SK-N-SH (cell line): ENCODE data around the gene NFIA. TPM values are rescaled to one million over a fixed set of nuclear protein-coding genes. Genes with fewer than 3 reads are reported as not detected.

Source experiments
- CTCF ChIA-PET: fragments of 300-600, 350-600 bp; formaldehyde crosslinking; extraction: SDS; loops from one replicate; lab custom pipeline; 2021; lab: Yijun Ruan, JAX
- POLR2A ChIA-PET: fragments of 350-600 bp; sonication (Branson Sonifier 250); formaldehyde crosslinking; extraction: SDS; loops from one replicate; lab custom pipeline; 2020; ENCODE audit warnings: antibody characterized with exemption, inconsistent platforms; lab: Yijun Ruan, JAX
- DNase-seq: peaks from one replicate; pipeline ENCODE4 v3.0.0; 2012
- H2AFZ ChIP-seq: fragments of 200-600 bp; sonication (generic); 2 replicates; pipeline ENCODE4 v1.8.1; 2016; ENCODE audit warnings: antibody characterized with exemption, mild to moderate bottlenecking, low read depth
- H3F3A ChIP-seq: fragments of 200-600 bp; sonication (generic); replicated peaks from 2 replicates; pipeline ENCODE3; 2016; ENCODE audit warnings: antibody characterized with exemption, mild to moderate bottlenecking; ENCODE audit not compliant: insufficient read depth
- H3K27ac ChIP-seq, 2 experiments: fragments of 200-500 bp in 1 of 2; fragments of 200-600 bp in 1 of 2; sonication (Bioruptor generic) in 1 of 2; sonication (generic), shearing (Covaris generic) in 1 of 2; 2 replicates each; pipeline versions ENCODE4 v1.5.1 to v1.6.1; 2014 to 2016; ENCODE audit warnings: low read depth in 2 of 2, inconsistent platforms in 1 of 2, low read length in 1 of 2, mild to moderate bottlenecking in 1 of 2, mixed read lengths in 1 of 2
- H3K27me3 ChIP-seq: fragments of 200-600 bp; sonication (generic), shearing (Covaris generic); 2 replicates; pipeline ENCODE4 v1.6.1; 2016; ENCODE audit warnings: mixed run types; ENCODE audit not compliant: insufficient read depth
- H3K36me3 ChIP-seq, 2 experiments: fragments of 200-500 bp in 1 of 2; fragments of 200-600 bp in 1 of 2; sonication (Bioruptor generic) in 1 of 2; sonication (generic) in 1 of 2; replicated peaks in 1 of 2; 2 replicates each; pipeline versions ENCODE3 to v1.5.1; 2014 to 2016; ENCODE audit warnings: low read length in 1 of 2, mild to moderate bottlenecking in 1 of 2; ENCODE audit not compliant: insufficient read depth in 2 of 2, control insufficient read depth in 1 of 2
- H3K4me1 ChIP-seq, 2 experiments: fragments of 200-500 bp in 1 of 2; fragments of 200-600 bp in 1 of 2; sonication (Bioruptor generic) in 1 of 2; sonication (generic), shearing (Covaris generic) in 1 of 2; 2 replicates each; pipeline versions ENCODE4 v1.5.1 to v1.6.1; 2014 to 2016; ENCODE audit warnings: low read depth in 1 of 2, low read length in 1 of 2, mixed run types in 1 of 2; ENCODE audit not compliant: insufficient read depth in 2 of 2, control insufficient read depth in 1 of 2
- H3K4me2 ChIP-seq: fragments of 200-600 bp; sonication (generic), shearing (Covaris generic); 2 replicates; pipeline ENCODE4 v1.6.1; 2017; ENCODE audit warnings: mixed run types
- H3K4me3 ChIP-seq, 2 experiments: fragments of 200-500 bp in 1 of 2; fragments of 200-600 bp in 1 of 2; sonication (Bioruptor generic) in 1 of 2; sonication (generic), shearing (Covaris generic) in 1 of 2; 2 replicates each; pipeline versions ENCODE4 v1.5.1 to v1.8.1; 2014 to 2016; ENCODE audit warnings: low read depth in 2 of 2, inconsistent platforms in 1 of 2, low read length in 1 of 2, mild to moderate bottlenecking in 1 of 2, mixed read lengths in 1 of 2, moderate library complexity in 1 of 2
- H3K79me2 ChIP-seq: fragments of 200-600 bp; sonication (generic); 2 replicates; pipeline ENCODE4 v1.8.1; 2017; ENCODE audit warnings: mild to moderate bottlenecking; ENCODE audit not compliant: insufficient read depth
- H3K9ac ChIP-seq: fragments of 200-600 bp; sonication (generic); 2 replicates; pipeline ENCODE4 v1.6.1; 2017; ENCODE audit warnings: mixed run types
- H3K9me2 ChIP-seq: fragments of 200-600 bp; sonication (generic); 2 replicates; pipeline ENCODE4 v1.6.1; 2017; ENCODE audit warnings: mixed run types
- H3K9me3 ChIP-seq: fragments of 200-600 bp; sonication (generic); 2 replicates; pipeline ENCODE4 v1.6.1; 2017; ENCODE audit warnings: mixed run types, mild to moderate bottlenecking, moderate library complexity
- H4K20me1 ChIP-seq: fragments of 200-600 bp; sonication (generic); 2 replicates; pipeline ENCODE4 v1.6.1; 2017; ENCODE audit warnings: mild to moderate bottlenecking, mixed run types; ENCODE audit not compliant: insufficient read depth
- CTCF ChIP-seq: fragments of 200-600 bp; sonication (generic); IDR thresholded peaks from 2 replicates; pipeline ENCODE4 v1.6.1; 2017; ENCODE audit warnings: antibody characterized with exemption, mild to moderate bottlenecking, moderate library complexity
- EP300 ChIP-seq, 2 experiments: IDR thresholded peaks; 2 replicates each; pipeline versions ENCODE4 v1.4.0 to v1.6.1; 2012; ENCODE audit warnings: borderline replicate concordance in 1 of 2, low read depth in 1 of 2, low read length in 1 of 2
- FOSL2 ChIP-seq: IDR thresholded peaks from 2 replicates; pipeline ENCODE4 v1.4.0; 2012; ENCODE audit warnings: low read depth, mild to moderate bottlenecking, moderate library complexity, borderline replicate concordance
- FOXM1 ChIP-seq: IDR thresholded peaks from 2 replicates; pipeline ENCODE4 v1.4.0; 2012; ENCODE audit warnings: low read depth, mild to moderate bottlenecking
- JUND ChIP-seq: IDR thresholded peaks from 2 replicates; pipeline ENCODE4 v1.4.0; 2012
- MEF2A ChIP-seq: IDR thresholded peaks from 2 replicates; pipeline ENCODE4 v1.4.0; 2012; ENCODE audit warnings: low read depth, borderline replicate concordance
- RAD21 ChIP-seq: IDR thresholded peaks from 2 replicates; pipeline ENCODE4 v1.6.1; 2012; ENCODE audit warnings: mild to moderate bottlenecking, low read length
- RFX5 ChIP-seq: IDR thresholded peaks from 2 replicates; pipeline ENCODE4 v1.6.1; 2012; ENCODE audit warnings: mild to moderate bottlenecking, improper control_type of control experiment, low read length
- RXRA ChIP-seq: IDR thresholded peaks from 2 replicates; pipeline ENCODE4 v1.4.0; 2012; ENCODE audit warnings: low read depth, mild to moderate bottlenecking, borderline replicate concordance
- SIN3A ChIP-seq: IDR thresholded peaks from 2 replicates; pipeline ENCODE4 v1.6.1; 2012; ENCODE audit warnings: low read depth, mild to moderate bottlenecking, low read length, moderate library complexity, borderline replicate concordance
- SMC3 ChIP-seq: IDR thresholded peaks from 2 replicates; pipeline ENCODE4 v1.6.1; 2012; ENCODE audit warnings: low read depth, low read length, improper control_type of control experiment
- TEAD4 ChIP-seq: IDR thresholded peaks from 2 replicates; pipeline ENCODE4 v1.4.0; 2012; ENCODE audit warnings: mild to moderate bottlenecking, borderline replicate concordance; ENCODE audit not compliant: insufficient read depth
- USF2 ChIP-seq: fragments of 150-350 bp; IDR thresholded peaks from 2 replicates; pipeline ENCODE4 v1.6.1; 2017; ENCODE audit warnings: antibody characterized with exemption, low read length, low read depth, borderline replicate concordance
- YY1 ChIP-seq: IDR thresholded peaks from 2 replicates; pipeline ENCODE4 v1.4.0; 2012; ENCODE audit warnings: low read depth, mild to moderate bottlenecking
- ZBTB33 ChIP-seq: IDR thresholded peaks from 2 replicates; pipeline ENCODE4 v1.4.0; 2012; ENCODE audit warnings: low read depth, borderline replicate concordance
- WGBS: methylation state at CpG from one replicate; pipeline ENCODE4 v1.1.6; 2017; ENCODE audit warnings: low lambda C conversion rate; 5-methylcytosine and 5-hydroxymethylcytosine counted together
- polyA plus RNA-seq, 3 experiments: library from polyadenylated mRNA; depleted of rRNA; stranded (reverse); fragments of >200 nt; gene quantifications; 2 replicates each; pipeline ENCODE4 v1.2.3, GENCODE V29; 2012
- TF ChIP-seq, protein P1 (sequence below): IDR thresholded peaks from 2 replicates; pipeline ENCODE4; 2012

The NFIA gene
- polyA plus RNA-seq, 1 of the 3 experiments (the other 2 are of a cell fraction), result 3.3 TPM

DNA sequence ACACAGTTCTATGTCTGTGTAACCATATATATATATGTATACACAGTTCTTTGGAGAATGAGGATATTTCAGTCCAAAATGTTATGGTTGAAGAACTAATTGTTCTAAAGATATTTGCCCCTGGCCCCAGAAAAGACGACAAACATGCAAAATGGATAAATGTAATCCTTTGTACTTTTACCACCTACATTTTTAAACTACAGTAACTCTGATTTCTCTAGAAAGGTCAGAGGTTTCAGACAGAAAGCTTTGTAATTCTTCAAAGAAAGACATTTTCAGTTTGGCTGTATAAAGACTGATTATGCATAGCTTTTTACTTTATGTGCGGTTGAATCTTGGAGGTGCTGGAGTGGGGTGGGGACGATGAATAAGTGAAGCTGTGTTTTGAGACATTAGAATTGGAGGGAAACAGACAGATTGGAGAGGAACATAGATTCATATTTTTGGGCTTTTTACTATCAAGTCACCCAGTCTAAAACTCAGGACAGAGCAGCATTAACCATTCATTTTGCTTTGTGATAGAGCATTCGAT lies 16.6 kb downstream of the NFIA start:
- TF ChIP-seq YY1 (no peak), ZBTB33 (no peak), JUND (no peak), RAD21 (no peak), USF2 (no peak), SIN3A (no peak), SMC3 (no peak), RXRA (no peak), FOSL2 (no peak), MEF2A (no peak), CTCF (no peak), RFX5 (no peak), TEAD4 (no peak), EP300 (IDR thresholded peaks at IDR 0.05; ENCODE audit: borderline replicate concordance in 1 of 2, low read depth in 1 of 2, low read length in 1 of 2) (no peak), FOXM1 (no peak)
- TF ChIP-seq, protein P1, sequence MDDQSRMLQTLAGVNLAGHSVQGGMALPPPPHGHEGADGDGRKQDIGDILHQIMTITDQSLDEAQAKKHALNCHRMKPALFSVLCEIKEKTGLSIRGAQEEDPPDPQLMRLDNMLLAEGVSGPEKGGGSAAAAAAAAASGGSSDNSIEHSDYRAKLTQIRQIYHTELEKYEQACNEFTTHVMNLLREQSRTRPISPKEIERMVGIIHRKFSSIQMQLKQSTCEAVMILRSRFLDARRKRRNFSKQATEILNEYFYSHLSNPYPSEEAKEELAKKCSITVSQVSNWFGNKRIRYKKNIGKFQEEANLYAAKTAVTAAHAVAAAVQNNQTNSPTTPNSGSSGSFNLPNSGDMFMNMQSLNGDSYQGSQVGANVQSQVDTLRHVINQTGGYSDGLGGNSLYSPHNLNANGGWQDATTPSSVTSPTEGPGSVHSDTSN, result no peak
- TF ChIP-seq, all 33 proteins: peak for 0
- Histone ChIP-seq H3K4me2 (no peak overlapping the region), H3K36me3 (peaks cover 0 to 1% of the 10 kb centered on the region in 2 experiments), H3K4me1 (peaks cover 0 to 30% of the 10 kb centered on the region in 2 experiments; a peak in 2 of 4 replicates), H3K4me3 (no peak overlapping the region), H3K79me2 (peaks cover 33% of the 10 kb centered on the region), H2AFZ (no peak overlapping the region), H3K27me3 (no peaks in the 10 kb centered on the region), H4K20me1 (no peaks in the 10 kb centered on the region; the same call in 1 of the 2 replicates), H3K9me2 (no peaks in the 10 kb centered on the region; the same call in 1 of the 2 replicates), H3K9me3 (no peaks in the 10 kb centered on the region), H3K27ac (no peak overlapping the region), H3K9ac (no peak overlapping the region), H3F3A (no peaks in the 10 kb centered on the region)
- POLR2A ChIA-PET, result no interaction called here
- CTCF ChIA-PET, result no interaction called here
- no peak for DNase-seq
- 84% methylated on average over 4 of the region's 4 CpGs for WGBS
